HepG2 (cell line): ENCODE measurements around the gene ARHGEF4. TPM values are rescaled to one million over a fixed set of nuclear protein-coding genes. Genes with fewer than 3 reads are reported as not detected.

Source experiments
- ATAC-seq: fragments of 200-7000 bp; cut with Tn5 transposase; 3 replicates; pipeline ENCODE4 v1.9.1; 2020; ENCODE audit warnings: mild to moderate bottlenecking, moderate library complexity
- BruUV-seq: library from RNA; stranded (reverse); fragments of 400-500 nt; replicated peaks from 2 replicates; lab custom pipeline; 2021; lab: Mats Ljungman, UMichigan
- CTCF ChIA-PET: fragments of 300-600 bp; formaldehyde crosslinking; extraction: SDS; loops from one replicate; lab custom pipeline; 2021; ENCODE audit warnings: low total read pairs, inconsistent platforms, low intra/inter-chr PET ratio; lab: Yijun Ruan, JAX
- POLR2A ChIA-PET: fragments of 350-600 bp; sonication (Branson Sonifier 250); formaldehyde crosslinking; loops from one replicate; lab custom pipeline; 2020; ENCODE audit warnings: antibody characterized with exemption, inconsistent platforms; lab: Yijun Ruan, JAX
- DNase-seq: peaks from one replicate; pipeline ENCODE4 v3.0.0-alpha.2; 2015; ENCODE audit warnings: low spot score
- FAIRE-seq: peaks from 3 replicates; lab custom pipeline; 2011; peaks lifted over from hg19 to GRCh38; lab: Jason Lieb, UNC
- H2AFZ ChIP-seq: one replicate; pipeline ENCODE4 v1.6.1; 2011; ENCODE audit warnings: low read length, inconsistent platforms
- H3K27ac ChIP-seq: fragments of 300-600 bp; 3 replicates; pipeline ENCODE4 v1.8.0; 2011; ENCODE audit warnings: mixed run types, mild to moderate bottlenecking, mixed read lengths, low read length, inconsistent platforms; ENCODE audit not compliant: insufficient read depth; ENCODE audit errors: extremely low read length
- H3K27me3 ChIP-seq, 2 experiments: fragments of 200-600 bp in 1 of 2; 2 replicates in 1 of 2; 3 replicates in 1 of 2; pipeline versions ENCODE4 v1.6.0 to v1.8.0; 2011; ENCODE audit warnings: low read length in 2 of 2, mild to moderate bottlenecking in 2 of 2, moderate library complexity in 2 of 2, inconsistent platforms in 1 of 2; ENCODE audit not compliant: insufficient read depth in 2 of 2, control insufficient read depth in 1 of 2
- H3K36me3 ChIP-seq, 2 experiments: fragments of 200-600 bp in 1 of 2; replicated peaks in 1 of 2; 2 replicates in 1 of 2; 3 replicates in 1 of 2; pipeline versions ENCODE4 v1.5.1 to v1.8.0; 2011; ENCODE audit warnings: low read length in 2 of 2, inconsistent platforms in 1 of 2; ENCODE audit not compliant: insufficient read depth in 2 of 2, control insufficient read depth in 1 of 2
- H3K4me1 ChIP-seq: 2 replicates; pipeline ENCODE4 v1.5.1; 2012; ENCODE audit warnings: low read length, inconsistent platforms; ENCODE audit not compliant: insufficient read depth
- H3K4me2 ChIP-seq: 2 replicates; pipeline ENCODE4 v1.6.0; 2011; ENCODE audit warnings: low read depth, low read length, inconsistent platforms
- H3K4me3 ChIP-seq, 3 experiments: fragments of 200-600 bp in 1 of 3; sonication (generic), shearing (Covaris generic) in 1 of 3; replicated peaks in 1 of 3; 2 replicates each; pipeline ENCODE4 v1.5.1; 2011 to 2016; ENCODE audit warnings: low read length in 3 of 3, inconsistent platforms in 2 of 3, low read depth in 2 of 3, mild to moderate bottlenecking in 2 of 3, control low read depth in 1 of 3, mixed read lengths in 1 of 3; ENCODE audit not compliant: insufficient read depth in 1 of 3
- H3K79me2 ChIP-seq: one replicate; pipeline ENCODE4 v1.6.1; 2011; ENCODE audit warnings: low read length, inconsistent platforms; ENCODE audit not compliant: insufficient read depth
- H3K9ac ChIP-seq: 2 replicates; pipeline ENCODE4 v1.6.0; 2011; ENCODE audit warnings: mild to moderate bottlenecking, low read depth, low read length, inconsistent platforms; ENCODE audit not compliant: insufficient read depth
- H3K9me3 ChIP-seq: 2 replicates; pipeline ENCODE4 v1.5.1; 2012; ENCODE audit warnings: mild to moderate bottlenecking, low read length
- H4K20me1 ChIP-seq: 2 replicates; pipeline ENCODE4 v1.6.0; 2011; ENCODE audit warnings: inconsistent platforms, mild to moderate bottlenecking, low read length, moderate library complexity; ENCODE audit not compliant: insufficient read depth
- ATF7 ChIP-seq, 2 experiments: fragments of 450-650 bp in 1 of 2; sonication (generic) in 1 of 2; formaldehyde crosslinking in 1 of 2; IDR thresholded peaks; 2 replicates each; pipeline versions ENCODE4 v1.4.0 to v1.6.1; 2016 to 2020; ENCODE audit warnings: antibody characterized with exemption in 1 of 2, mild to moderate bottlenecking in 1 of 2, missing genetic modification reagents in 1 of 2
- FOXK2 ChIP-seq: fragments of 450-650 bp; IDR thresholded peaks from 2 replicates; pipeline ENCODE4 v1.6.1; 2016
- FOXP1 ChIP-seq, 2 experiments: fragments of 450-650 bp in 1 of 2; IDR thresholded peaks; 2 replicates each; pipeline ENCODE4 v1.6.1; 2017 to 2018; ENCODE audit warnings: antibody characterized with exemption in 1 of 2
- JUNB ChIP-seq: sonication (generic); formaldehyde crosslinking; IDR thresholded peaks from 2 replicates; pipeline ENCODE4 v1.8.0; 2022; ENCODE audit warnings: missing genetic modification reagents, mild to moderate bottlenecking, borderline replicate concordance
- RBFOX2 ChIP-seq: fragments of 200-400 bp; formaldehyde crosslinking; IDR thresholded peaks from 2 replicates; pipeline ENCODE4 v1.6.1; 2017; ENCODE audit warnings: low read depth, mild to moderate bottlenecking, low read length
- ZFP82 ChIP-seq: sonication (generic); formaldehyde crosslinking; IDR thresholded peaks from 2 replicates; pipeline ENCODE4 v1.5.1; 2020; ENCODE audit warnings: mild to moderate bottlenecking, missing genetic modification reagents, borderline replicate concordance
- ZNF124 ChIP-seq: sonication (generic); formaldehyde crosslinking; IDR thresholded peaks from 2 replicates; pipeline ENCODE4 v1.4.0; 2020; ENCODE audit warnings: missing genetic modification reagents
- ZNF616 ChIP-seq: sonication (generic); formaldehyde crosslinking; IDR thresholded peaks from 2 replicates; pipeline ENCODE4 v1.5.0; 2020; ENCODE audit warnings: low read depth, mild to moderate bottlenecking, missing genetic modification reagents
- ZNF703 ChIP-seq: sonication (generic); formaldehyde crosslinking; IDR thresholded peaks from 2 replicates; pipeline ENCODE4 v1.5.1; 2020; ENCODE audit warnings: missing genetic modification reagents, mild to moderate bottlenecking, moderate library complexity, borderline replicate concordance
- WGBS: methylation state at CpG from one replicate; pipeline ENCODE4 v1.1.6; 2017; ENCODE audit warnings: low lambda C conversion rate; 5-methylcytosine and 5-hydroxymethylcytosine counted together
- in situ Hi-C: cut with HindIII; loops from 2 replicates; pipeline ENCODE4 v1.10.0; 2017; ENCODE audit warnings: low pct_unique_long_range_greater_than_20kb; ENCODE audit not compliant: extremely low pct_ligation_motif_present
- intact Hi-C: fragments of 100-400 bp; cut with micrococcal nuclease; formaldehyde crosslinking; loops from one replicate; pipeline ENCODE4 v1.10.0; 2022; ENCODE audit not compliant: unreplicated experiment
- polyA plus RNA-seq, 8 experiments: library from polyadenylated mRNA; depleted of rRNA in 3 of 8; stranded (reverse) in 7 of 8; unstranded in 1 of 8; fragments of >200 nt; fragmentation: Illumina TruSeq in 4 of 8; extraction: Trizol in 4 of 8; gene quantifications; 2 replicates each; pipeline versions ENCODE4 v1.2.1 to v1.2.3, GENCODE V29; 2011 to 2016; ENCODE audit warnings: low read depth in 4 of 8, missing spikeins in 1 of 8, mixed read lengths in 1 of 8; ENCODE audit not compliant: insufficient read depth in 1 of 8
- total RNA-seq, 5 experiments: library from RNA; depleted of rRNA; stranded (reverse); fragments of >200 nt; fragmentation: Illumina TruSeq; extraction: Trizol; gene quantifications; 2 replicates each; pipeline ENCODE4 v1.2.3, GENCODE V29; 2016; ENCODE audit warnings: low read depth in 1 of 5

Gene ARHGEF4
- total and polyA plus RNA-seq, 2 of the 13 experiments (the other 11 are each of a cell fraction or from before 2014, with no cell fraction given), result 0.11 to 0.13 TPM

DNA sequence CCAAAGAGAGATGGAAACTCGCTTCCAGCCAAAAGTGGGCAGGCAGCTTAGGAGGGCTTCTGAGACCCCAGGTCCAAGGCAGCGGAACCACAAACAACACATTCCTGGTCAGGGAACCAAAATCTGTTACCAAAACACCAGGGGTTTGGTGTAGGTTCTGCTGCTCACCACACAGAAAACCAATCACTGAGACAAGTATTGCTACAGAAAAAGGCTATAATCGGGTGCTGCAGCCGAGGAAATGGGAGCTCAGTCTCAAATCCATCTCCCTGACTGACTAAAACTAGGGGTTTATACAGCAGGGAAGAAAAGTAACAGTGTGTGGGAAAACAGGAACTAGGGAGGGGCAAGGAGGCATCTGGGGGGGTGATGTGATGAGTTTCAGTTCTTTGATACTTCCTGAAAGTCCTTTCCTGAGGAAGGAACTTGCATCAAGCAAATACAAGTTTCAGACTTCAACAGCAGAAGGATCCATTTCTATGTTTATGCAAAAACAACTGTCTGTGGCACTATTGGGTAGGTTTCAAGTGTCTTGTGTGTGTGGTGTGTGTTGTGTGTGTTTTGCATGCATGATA is 148.6 kb downstream of the ARHGEF4 start:
- peaks cover 5% of the 10 kb centered on the region; the same call in 1 of the 2 replicates for H3K9me3 ChIP-seq
- H3K4me1 ChIP-seq, result no peaks in the 10 kb centered on the region
- intact Hi-C loops, result no loop called here
- CTCF ChIA-PET, result no interaction called here
- H2AFZ ChIP-seq, result no peak overlapping the region
- no peak overlapping the region for H3K27ac ChIP-seq
- H4K20me1 ChIP-seq, result no peaks in the 10 kb centered on the region
- BruUV-seq, result no TSS peak
- no peaks in the 10 kb centered on the region for H3K79me2 ChIP-seq
- ATAC-seq (no peak), FAIRE-seq (no peak), DNase-seq (no peak)
- H3K4me3 ChIP-seq, result no peak overlapping the region
- H3K36me3 ChIP-seq, result no peaks in the 10 kb centered on the region
- peaks cover 0 to 15% of the 10 kb centered on the region in 2 experiments; a peak in 2 of 5 replicates for H3K27me3 ChIP-seq
- POLR2A ChIA-PET, result no interaction called here
- H3K9ac ChIP-seq, result no peak overlapping the region
- 8% methylated on average over 4 of the region's 4 CpGs for WGBS
- TF ChIP-seq ZNF124 (CRISPR knock-in tag), result peak; percentile 94
- no peak for TF ChIP-seq ZFP82 (CRISPR knock-in tag)
- in situ Hi-C loops, result no loop called here
- H3K4me2 ChIP-seq, result no peak overlapping the region

DNA sequence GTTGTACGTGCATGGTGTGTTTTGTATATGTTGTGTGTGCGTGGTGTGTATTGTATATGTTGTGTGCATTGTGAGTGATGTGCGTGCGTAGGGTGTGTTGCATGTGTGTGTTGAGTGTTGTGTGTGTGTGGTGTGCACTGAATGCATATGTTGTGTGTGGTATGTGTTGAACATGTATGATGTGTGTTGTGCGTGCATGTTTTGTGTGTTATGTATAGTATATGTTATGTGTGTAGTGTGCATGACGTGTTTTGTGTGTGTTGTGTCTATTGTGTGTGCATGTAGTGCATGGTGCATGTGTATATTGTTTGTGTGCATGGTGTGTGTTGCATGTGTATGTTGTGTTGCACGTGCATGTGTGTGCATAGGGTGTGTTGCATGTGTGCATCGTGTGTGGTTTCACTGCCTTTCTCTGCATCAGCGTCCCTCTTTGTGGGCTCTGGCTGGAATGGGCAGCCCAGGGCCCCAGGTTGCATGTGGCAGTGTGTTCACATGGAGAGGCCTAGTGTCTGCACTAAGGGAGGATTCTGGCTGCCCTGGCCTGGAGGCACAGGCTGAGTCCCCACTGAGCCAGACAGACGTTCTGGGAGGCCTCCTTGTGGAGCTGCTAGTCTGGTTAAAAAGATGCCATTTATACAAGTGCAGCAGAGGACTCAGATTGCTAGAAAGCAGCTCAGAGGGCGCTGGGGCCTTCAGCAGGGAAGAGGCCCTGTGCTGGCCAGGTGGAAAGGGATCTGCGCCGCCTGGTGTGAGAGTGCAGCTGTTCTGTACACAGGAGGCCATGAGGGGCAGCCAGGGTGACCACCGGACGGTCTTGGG is 149.3 kb downstream of the ARHGEF4 start:
- no peak overlapping the region for H3K4me3 ChIP-seq
- DNase-seq, result no peak
- no peak overlapping the region for H3K4me2 ChIP-seq
- ChIA-PET CTCF (no interaction called here), POLR2A (no interaction called here)
- H3K27ac ChIP-seq, result no peak overlapping the region
- peaks cover 0 to 15% of the 10 kb centered on the region in 2 experiments; a peak in 2 of 5 replicates for H3K27me3 ChIP-seq
- no TSS peak for BruUV-seq
- H4K20me1 ChIP-seq, result no peaks in the 10 kb centered on the region
- H2AFZ ChIP-seq, result no peak overlapping the region
- H3K4me1 ChIP-seq, result no peaks in the 10 kb centered on the region
- 35% methylated on average over 14 of the region's 15 CpGs for WGBS
- intact Hi-C loops (no loop called here), in situ Hi-C loops (no loop called here)
- H3K9ac ChIP-seq, result no peak overlapping the region
- FAIRE-seq, result no peak
- peaks cover 5% of the 10 kb centered on the region; the same call in 1 of the 2 replicates for H3K9me3 ChIP-seq
- H3K79me2 ChIP-seq, result no peaks in the 10 kb centered on the region
- H3K36me3 ChIP-seq, result no peaks in the 10 kb centered on the region
- ATAC-seq, result peak; percentile 75
- TF ChIP-seq FOXK2 (0 out of 2 replicates have a peak, but pooled peaks have one; percentile 12), ATF7 (IDR thresholded peaks at IDR 0.05) (peak; percentile 15; the same call in 1 of the 2 replicates), ATF7 (CRISPR knock-in tag; IDR thresholded peaks at IDR 0.05) (no peak), FOXP1 (IDR thresholded peaks at IDR 0.05) (0 out of 2 replicates have a peak, but pooled peaks have one; percentile 5), FOXP1 (CRISPR knock-in tag; IDR thresholded peaks at IDR 0.05) (no peak), ZNF616 (no peak), RBFOX2 (no peak), ZNF703 (CRISPR knock-in tag) (no peak), JUNB (CRISPR knock-in tag) (peak; percentile 23; the same call in 1 of the 2 replicates)
